Thymus (tissue), 11 donors: ENCODE results near the gene ECT2L. TPM values are rescaled to one million over a fixed set of nuclear protein-coding genes. Genes with fewer than 3 reads are reported as not detected.

Source experiments
- DNase-seq, 9 donors: peaks; one replicate each; pipeline ENCODE4 v3.0.0-alpha.2; 2013; ENCODE audit warnings: low spot score in 9 of 9, low read depth in 6 of 9, missing footprints in 1 of 9
- H3K27ac ChIP-seq, 2 donors: one replicate each; pipeline ENCODE4 v1.5.1; 2013; ENCODE audit warnings: control low read depth in 1 of 2, low read depth in 1 of 2, low read length in 1 of 2, mild to moderate bottlenecking in 1 of 2, moderate library complexity in 1 of 2
- H3K27me3 ChIP-seq, 2 donors: one replicate each; pipeline ENCODE4 v1.5.1; 2013; ENCODE audit warnings: low read length in 1 of 2; ENCODE audit not compliant: control insufficient read depth in 2 of 2, insufficient read depth in 1 of 2
- H3K36me3 ChIP-seq, 2 donors: one replicate each; pipeline ENCODE4 v1.5.1; 2013; ENCODE audit warnings: low read length in 1 of 2, mild to moderate bottlenecking in 1 of 2, moderate library complexity in 1 of 2; ENCODE audit not compliant: control insufficient read depth in 2 of 2, insufficient read depth in 2 of 2
- H3K4me1 ChIP-seq, 2 donors: one replicate each; pipeline ENCODE4 v1.5.1; 2013; ENCODE audit warnings: low read length in 2 of 2; ENCODE audit not compliant: control insufficient read depth in 2 of 2, insufficient read depth in 2 of 2
- H3K4me3 ChIP-seq, 2 donors: one replicate each; pipeline ENCODE4 v1.5.1; 2013; ENCODE audit warnings: low read length in 2 of 2, control low read depth in 1 of 2, mild to moderate bottlenecking in 1 of 2
- H3K9me3 ChIP-seq, 2 donors: one replicate each; pipeline ENCODE4 v1.5.1; 2013; ENCODE audit warnings: low read length in 1 of 2, mild to moderate bottlenecking in 1 of 2; ENCODE audit not compliant: control insufficient read depth in 2 of 2, insufficient read depth in 1 of 2
- WGBS: extraction: QIAGEN DNeasy Blood & Tissue Kit; methylation state at CpG from one replicate; pipeline ENCODE4 v1.1.7; 2013; 5-methylcytosine and 5-hydroxymethylcytosine counted together
- polyA plus RNA-seq: library from polyadenylated mRNA; stranded (reverse); fragments of 200-250 nt; gene quantifications from one replicate; pipeline ENCODE4 v1.2.3, GENCODE V29; 2013
- total RNA-seq: library from RNA; stranded (reverse); fragments of 120-200 nt; gene quantifications from one replicate; pipeline ENCODE4 v1.2.4, GENCODE V29; 2013
- donor health status: healthy.

The ECT2L gene
- total and polyA plus RNA-seq, 2 donors, result 0.09 to 0.43 TPM

- H3K9me3 ChIP-seq, result peaks cover 0 to 2% of the 10 kb centered on the region in 2 donors
- DNase-seq, result no peak
- peaks cover 0 to 9% of the 10 kb centered on the region in 2 donors for H3K27me3 ChIP-seq
- H3K4me3 ChIP-seq, result no peak overlapping the region
- 100% methylated on average over 2 of the region's 2 CpGs for WGBS
- H3K27ac ChIP-seq, result no peak overlapping the region
- H3K36me3 ChIP-seq, result no peaks in the 10 kb centered on the region
- H3K4me1 ChIP-seq, result peaks cover 5 to 7% of the 10 kb centered on the region in 2 donors
Measured at GRCh38 chr6:138800377-138801150, 4.7 kb downstream of the ECT2L start.

GRCh38 chr6:138803331-138803730 lies 7.4 kb downstream of the ECT2L start:
- Histone ChIP-seq H3K36me3 (no peaks in the 10 kb centered on the region), H3K4me3 (no peak overlapping the region), H3K9me3 (no peaks in the 10 kb centered on the region), H3K27me3 (no peaks in the 10 kb centered on the region), H3K27ac (no peak overlapping the region), H3K4me1 (no peaks in the 10 kb centered on the region)
- DNase-seq, result no peak
- WGBS, result 98% methylated on average over 2 of the region's 2 CpGs

- no peaks in the 10 kb centered on the region for H3K9me3 ChIP-seq
- no peak overlapping the region for H3K4me3 ChIP-seq
- no peak for DNase-seq
- WGBS, result 96% methylated on average over 4 of the region's 4 CpGs
- no peaks in the 10 kb centered on the region for H3K27me3 ChIP-seq
- no peak overlapping the region for H3K27ac ChIP-seq
- no peaks in the 10 kb centered on the region for H3K36me3 ChIP-seq
- no peaks in the 10 kb centered on the region for H3K4me1 ChIP-seq
Measured at GRCh38 chr6:138803861-138804260, 8.0 kb downstream of the ECT2L start.

GRCh38 chr6:138805016-138805765 lies 9.3 kb downstream of the ECT2L start:
- Histone ChIP-seq H3K27me3 (no peaks in the 10 kb centered on the region), H3K9me3 (peaks cover 0 to 3% of the 10 kb centered on the region in 2 donors), H3K36me3 (no peaks in the 10 kb centered on the region), H3K4me1 (no peaks in the 10 kb centered on the region), H3K4me3 (no peak overlapping the region), H3K27ac (no peak overlapping the region)
- 91% methylated on average over 9 of the region's 9 CpGs for WGBS
- DNase-seq, result no peak

- no peaks in the 10 kb centered on the region for H3K27me3 ChIP-seq
- no peaks in the 10 kb centered on the region for H3K4me1 ChIP-seq
Measured at GRCh38 chr6:138806889-138807288, 11.0 kb downstream of the ECT2L start.

GRCh38 chr6:138809677-138810076 lies 13.8 kb downstream of the ECT2L start:
- 95% methylated on average over 3 of the region's 3 CpGs for WGBS
- DNase-seq, result no peak
- Histone ChIP-seq H3K4me3 (no peak overlapping the region), H3K36me3 (no peaks in the 10 kb centered on the region), H3K4me1 (no peaks in the 10 kb centered on the region), H3K27me3 (no peaks in the 10 kb centered on the region), H3K9me3 (peaks cover 0 to 3% of the 10 kb centered on the region in 2 donors), H3K27ac (no peak overlapping the region)

More at GRCh38 chr6:138806889-138807288, 11.0 kb downstream of the ECT2L start:
- WGBS, result 98% methylated on average over 1 of the region's 1 CpG
- no peak for DNase-seq
- Histone ChIP-seq H3K36me3 (no peaks in the 10 kb centered on the region), H3K9me3 (peaks cover 0 to 3% of the 10 kb centered on the region in 2 donors), H3K27ac (no peak overlapping the region), H3K4me3 (no peak overlapping the region)

- no peaks in the 10 kb centered on the region for H3K27me3 ChIP-seq
- no peaks in the 10 kb centered on the region for H3K4me1 ChIP-seq
- peaks cover 0 to 3% of the 10 kb centered on the region in 2 donors for H3K9me3 ChIP-seq
- H3K27ac ChIP-seq, result no peak overlapping the region
- H3K4me3 ChIP-seq, result no peak overlapping the region
- no peak for DNase-seq
- WGBS, result 95% methylated on average over 3 of the region's 3 CpGs
- H3K36me3 ChIP-seq, result no peaks in the 10 kb centered on the region
Measured at GRCh38 chr6:138811866-138812265, 16.0 kb downstream of the ECT2L start.

- Histone ChIP-seq H3K27ac (no peak overlapping the region), H3K27me3 (no peaks in the 10 kb centered on the region), H3K36me3 (no peaks in the 10 kb centered on the region), H3K4me3 (no peak overlapping the region), H3K4me1 (peaks cover 0 to 9% of the 10 kb centered on the region in 2 donors), H3K9me3 (no peaks in the 10 kb centered on the region)
- no peak for DNase-seq
- WGBS, result 91% methylated on average over 5 of the region's 5 CpGs
Measured at GRCh38 chr6:138814179-138814834, 18.4 kb downstream of the ECT2L start.

- Histone ChIP-seq H3K36me3 (no peaks in the 10 kb centered on the region), H3K4me3 (no peak overlapping the region), H3K27ac (no peak overlapping the region), H3K4me1 (peaks cover 0 to 9% of the 10 kb centered on the region in 2 donors), H3K27me3 (no peaks in the 10 kb centered on the region), H3K9me3 (no peaks in the 10 kb centered on the region)
- DNase-seq, result no peak
- 94% methylated on average over 6 of the region's 6 CpGs for WGBS
Measured at GRCh38 chr6:138815221-138815620, 19.3 kb downstream of the ECT2L start.
